Ovary (tissue), 9 donors: ENCODE results near the gene CABLES1. TPM values are rescaled to one million over a fixed set of nuclear protein-coding genes. Genes with fewer than 3 reads are reported as not detected.
"Not testable (repeated sequence)": the region's sequence is repeated elsewhere in the genome, so short reads cannot be mapped to it uniquely, and the experiment has no call there.

Source experiments
- DNase-seq, 5 donors: peaks; one replicate each; pipeline ENCODE4 v3.0.0-alpha.2; 2019 to 2020
- H3K27ac ChIP-seq, 2 donors: fragments of 200-600 bp; one replicate each; pipeline versions ENCODE4 v1.5.1 to v1.8.0; 2019 to 2022
- H3K27me3 ChIP-seq: fragments of 200-600 bp; one replicate; pipeline ENCODE4 v1.8.0; 2022
- H3K36me3 ChIP-seq: fragments of 200-600 bp; sonication (generic); one replicate; pipeline ENCODE4 v1.5.1; 2019
- H3K4me1 ChIP-seq: one replicate; pipeline ENCODE4 v1.8.1; 2013; ENCODE audit warnings: mild to moderate bottlenecking, moderate library complexity; ENCODE audit not compliant: insufficient read depth
- H3K4me3 ChIP-seq: fragments of 200-600 bp; sonication (generic); one replicate; pipeline ENCODE4 v1.5.1; 2017
- H3K9me3 ChIP-seq, 2 donors: fragments of 200-600 bp in 1 of 2; sonication (generic) in 1 of 2; one replicate each; pipeline versions ENCODE4 v1.5.1 to v1.8.1; 2013 to 2019; ENCODE audit warnings: mild to moderate bottlenecking in 1 of 2, moderate library complexity in 1 of 2
- EP300 ChIP-seq: sonication (generic); formaldehyde crosslinking; IDR thresholded peaks from one replicate; pipeline ENCODE4 v1.6.1; 2017; ENCODE audit warnings: antibody characterized with exemption
- POLR2A ChIP-seq: fragments of 450-650 bp; IDR thresholded peaks from one replicate; pipeline ENCODE4 v1.6.1; 2017; ENCODE audit warnings: antibody characterized with exemption, mild to moderate bottlenecking, moderate library complexity
- WGBS, 3 donors: extraction: QIAGEN DNeasy Blood & Tissue Kit in 1 of 3; methylation state at CpG; one replicate each; pipeline versions ENCODE4 v1.1.5 to v1.1.7; 2013 to 2017; 5-methylcytosine and 5-hydroxymethylcytosine counted together
- intact Hi-C, 4 donors: fragments of 100-400 bp; cut with DNase I; formaldehyde crosslinking; loops; one replicate each; pipeline versions ENCODE4 v1.11.0 to v1.15.1; 2022 to 2023
- polyA plus RNA-seq, 2 donors: library from polyadenylated mRNA; stranded (reverse); fragments of 200-250 nt in 1 of 2; fragments of 350-450 nt in 1 of 2; fragmentation: Illumina TruSeq in 1 of 2; extraction: RNeasy Lipid Tissue Mini Kit (QIAGEN cat#74804) in 1 of 2; gene quantifications; one replicate each; pipeline ENCODE4 v1.2.3, GENCODE V29; 2013 to 2014
- total RNA-seq, 7 donors: library from RNA; depleted of rRNA in 2 of 7; stranded (reverse); fragments of >200 nt in 2 of 7; fragmentation: NEBNext Ultra II Directional in 3 of 7; extraction: Animal tissue kit (Norgen Biotek cat#: 25700) in 3 of 7; gene quantifications; one replicate each; pipeline versions ENCODE4 v1.1.0 to v1.2.4, GENCODE V29; 2016 to 2023
- TF ChIP-seq, protein P1 (sequence below), 3 donors: fragments of 450-650 bp in 2 of 3; fragments of 200-600 bp in 1 of 3; IDR thresholded peaks; one replicate each; pipeline versions ENCODE4 v1.5.1 to v1.8.0; 2016 to 2022; ENCODE audit warnings: antibody characterized with exemption in 3 of 3, mild to moderate bottlenecking in 1 of 3
- donor health status: DM: no; HTN: no; CAD: no; lungs with moderate emphysema.
- donor health status: DM: no; HTN: no; CAD: no.
- donor health status: Bipolar disorder and iron deficiency.
- donor health status: DM: yes; HTN: yes; CAD: no.
- donor health status: DM: no; HTN: no; CAD: no.
- donor health status: DM: yes; HTN: yes; CAD: no.

The CABLES1 gene
- total and polyA plus RNA-seq, 9 donors, result 2.6 to 8.9 (median 5.3) TPM

DNA sequence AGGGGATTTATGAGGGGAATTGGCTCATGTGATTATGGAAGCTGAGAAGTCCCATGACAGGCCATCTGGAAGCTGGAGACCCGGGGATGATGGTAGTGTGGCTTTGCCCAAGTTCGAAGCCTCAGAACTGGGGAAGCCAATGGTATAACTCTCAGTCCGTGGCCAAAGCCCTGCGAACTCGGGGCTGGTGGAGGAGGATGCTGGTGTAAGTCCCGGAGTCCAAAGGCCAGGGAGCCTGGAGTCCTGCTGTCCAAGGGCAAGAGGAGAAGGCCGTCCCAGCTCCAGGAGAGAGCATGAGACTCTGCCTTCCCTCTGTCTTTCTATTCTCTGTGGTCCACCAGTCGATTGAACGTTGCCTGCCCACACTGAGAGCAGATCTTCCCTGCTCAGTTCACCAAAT, 43.2 kb upstream of the CABLES1 start:
- H3K9me3 ChIP-seq, result no peaks in the 10 kb centered on the region
- no peaks in the 10 kb centered on the region for H3K36me3 ChIP-seq
- TF ChIP-seq POLR2A, result no peak
- TF ChIP-seq, protein P1, sequence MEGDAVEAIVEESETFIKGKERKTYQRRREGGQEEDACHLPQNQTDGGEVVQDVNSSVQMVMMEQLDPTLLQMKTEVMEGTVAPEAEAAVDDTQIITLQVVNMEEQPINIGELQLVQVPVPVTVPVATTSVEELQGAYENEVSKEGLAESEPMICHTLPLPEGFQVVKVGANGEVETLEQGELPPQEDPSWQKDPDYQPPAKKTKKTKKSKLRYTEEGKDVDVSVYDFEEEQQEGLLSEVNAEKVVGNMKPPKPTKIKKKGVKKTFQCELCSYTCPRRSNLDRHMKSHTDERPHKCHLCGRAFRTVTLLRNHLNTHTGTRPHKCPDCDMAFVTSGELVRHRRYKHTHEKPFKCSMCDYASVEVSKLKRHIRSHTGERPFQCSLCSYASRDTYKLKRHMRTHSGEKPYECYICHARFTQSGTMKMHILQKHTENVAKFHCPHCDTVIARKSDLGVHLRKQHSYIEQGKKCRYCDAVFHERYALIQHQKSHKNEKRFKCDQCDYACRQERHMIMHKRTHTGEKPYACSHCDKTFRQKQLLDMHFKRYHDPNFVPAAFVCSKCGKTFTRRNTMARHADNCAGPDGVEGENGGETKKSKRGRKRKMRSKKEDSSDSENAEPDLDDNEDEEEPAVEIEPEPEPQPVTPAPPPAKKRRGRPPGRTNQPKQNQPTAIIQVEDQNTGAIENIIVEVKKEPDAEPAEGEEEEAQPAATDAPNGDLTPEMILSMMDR (IDR thresholded peaks at IDR 0.05), result no peak
- TF ChIP-seq EP300, result no peak
- 96 to 97% (median 96%) methylated on average over 9 of the region's 9 CpGs for WGBS, 3 donors
- H3K4me1 ChIP-seq, result peaks cover 1% of the 10 kb centered on the region
- no peaks in the 10 kb centered on the region for H3K27me3 ChIP-seq
- intact Hi-C loops, result no loop called here
- DNase-seq, result no peak
- no peak overlapping the region for H3K27ac ChIP-seq
- H3K4me3 ChIP-seq, result no peak overlapping the region

DNA sequence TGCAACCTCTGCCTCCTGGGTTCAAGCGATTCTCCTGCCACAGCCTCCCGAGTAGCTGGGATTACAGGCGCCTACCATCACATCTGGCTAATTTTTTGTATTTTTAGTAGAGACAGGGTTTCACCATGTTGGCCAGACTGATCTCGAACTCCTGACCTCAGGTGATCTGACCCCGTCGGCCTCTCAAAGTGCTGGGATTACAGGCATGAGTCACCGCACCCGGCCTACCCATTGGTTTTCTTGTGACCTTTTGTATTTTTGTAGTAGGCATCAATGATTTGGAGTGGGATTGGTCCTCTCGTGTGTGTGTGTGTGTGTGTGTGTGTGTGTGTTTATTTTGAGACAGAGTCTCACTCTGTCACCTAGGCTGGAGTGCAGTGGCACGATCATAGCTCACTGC, 42.2 kb upstream of the CABLES1 start:
- H3K9me3 ChIP-seq, H3K4me1 ChIP-seq, H3K4me3 ChIP-seq, H3K27ac ChIP-seq, H3K27me3 ChIP-seq, H3K36me3 ChIP-seq, intact Hi-C loops, DNase-seq: not testable (repeated sequence)
- WGBS, 3 donors, result 91 to 95% (median 93%) methylated on average over 10 of the region's 10 CpGs

DNA sequence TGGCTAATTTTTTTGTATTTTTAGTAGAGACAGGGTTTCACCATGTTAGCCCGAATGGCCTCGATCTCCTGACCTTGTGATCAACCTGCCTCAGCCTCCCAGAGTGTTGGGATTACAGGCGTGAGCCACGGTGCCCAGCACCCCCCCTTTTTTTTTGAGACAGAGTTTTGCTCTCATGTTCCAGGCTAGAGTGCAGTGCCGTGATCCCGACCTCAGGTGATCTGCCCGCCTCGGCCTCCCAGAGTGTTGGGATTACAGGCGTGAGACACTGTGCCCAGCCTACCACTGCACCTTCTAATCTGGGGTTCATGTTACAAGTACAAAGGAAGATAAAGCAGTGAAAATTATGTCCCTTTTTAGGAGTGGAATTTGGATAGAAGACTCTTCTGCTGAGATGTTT, 41.5 kb upstream of the CABLES1 start:
- no peak for DNase-seq
- Histone ChIP-seq H3K36me3 (no peaks in the 10 kb centered on the region), H3K27ac (no peak overlapping the region), H3K27me3 (no peaks in the 10 kb centered on the region), H3K4me3 (no peak overlapping the region), H3K4me1 (peaks cover 1% of the 10 kb centered on the region), H3K9me3 (no peaks in the 10 kb centered on the region)
- 86 to 95% (median 89%) methylated on average over 9 of the region's 9 CpGs for WGBS, 3 donors
- intact Hi-C loops, result no loop called here
- TF ChIP-seq EP300 (no peak), POLR2A (no peak)
- TF ChIP-seq, protein P1 (IDR thresholded peaks at IDR 0.05), result no peak

DNA sequence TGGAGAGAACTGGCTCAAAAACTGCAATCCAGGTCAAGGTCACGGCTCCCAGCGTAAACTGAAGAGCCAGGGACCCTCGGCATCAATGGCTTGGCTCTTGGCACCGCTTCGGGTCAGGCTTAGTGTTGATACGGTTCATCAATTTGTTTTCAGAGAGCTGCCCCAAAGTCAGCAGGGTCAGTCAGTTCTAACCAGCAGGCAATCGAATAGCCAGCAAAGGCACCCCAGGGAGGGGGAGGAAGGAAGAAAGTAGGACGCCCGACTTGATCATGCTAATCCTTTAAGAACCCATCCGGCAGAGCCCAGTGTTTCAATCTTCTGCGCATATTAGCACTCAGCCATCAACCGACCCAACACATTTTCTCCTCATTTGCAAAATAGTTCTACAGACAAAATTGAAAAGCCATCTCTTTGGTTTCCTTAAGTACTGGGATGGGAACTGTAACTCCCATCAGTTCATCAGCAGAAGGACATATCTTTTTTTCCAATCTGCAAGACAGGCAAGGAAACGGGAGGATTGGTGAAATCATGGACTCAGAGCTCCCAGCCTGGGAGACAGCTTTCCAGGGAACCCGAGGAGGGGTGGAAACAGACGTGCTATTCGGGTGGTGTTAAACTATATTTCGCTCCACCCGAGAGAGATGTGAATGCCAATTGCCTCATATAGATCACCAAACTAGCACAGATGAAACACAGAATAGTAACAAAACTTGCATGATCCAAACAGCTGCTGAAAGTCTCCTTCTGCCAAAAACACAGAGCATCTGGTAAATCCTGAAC, 40.7 kb upstream of the CABLES1 start:
- Histone ChIP-seq H3K27me3 (no peaks in the 10 kb centered on the region), H3K36me3 (no peaks in the 10 kb centered on the region), H3K9me3 (no peaks in the 10 kb centered on the region), H3K27ac (no peak overlapping the region), H3K4me1 (peaks cover 1% of the 10 kb centered on the region), H3K4me3 (no peak overlapping the region)
- 14 to 18% (median 16%) methylated on average over 18 of the region's 18 CpGs for WGBS, 3 donors
- no peak for DNase-seq
- TF ChIP-seq POLR2A, result no peak
- TF ChIP-seq, protein P1 (IDR thresholded peaks at IDR 0.05), result no peak
- no peak for TF ChIP-seq EP300
- intact Hi-C loops, result no loop called here

DNA sequence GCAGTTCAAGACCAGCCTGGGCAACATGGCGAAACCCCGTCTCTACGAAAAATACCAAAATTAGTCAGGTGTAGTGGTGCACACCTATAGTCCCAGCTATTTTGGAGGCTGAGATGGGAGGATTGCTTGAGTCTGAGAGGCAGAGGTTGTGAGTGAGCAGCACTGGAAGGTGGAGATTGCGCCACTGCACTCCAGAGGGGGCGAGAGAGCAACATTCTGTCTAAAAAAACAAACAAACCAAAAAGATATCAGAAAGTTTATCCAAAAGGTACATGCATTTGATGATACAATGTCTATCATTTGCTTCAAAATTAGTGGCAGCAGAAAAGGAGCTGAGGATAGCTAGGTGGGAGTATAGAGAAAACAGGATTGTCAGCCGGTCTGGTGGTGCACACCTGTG, 39.8 kb upstream of the CABLES1 start:
- intact Hi-C loops, result no loop called here
- Histone ChIP-seq H3K36me3 (no peaks in the 10 kb centered on the region), H3K4me3 (no peak overlapping the region), H3K9me3 (no peaks in the 10 kb centered on the region), H3K27me3 (no peaks in the 10 kb centered on the region), H3K27ac (no peak overlapping the region), H3K4me1 (peaks cover under 1% of the 10 kb centered on the region)
- TF ChIP-seq POLR2A, result no peak
- no peak for TF ChIP-seq EP300
- TF ChIP-seq, protein P1 (IDR thresholded peaks at IDR 0.05), result no peak
- no peak for DNase-seq
- WGBS, 3 donors, result 83 to 95% (median 90%) methylated on average over 6 of the region's 6 CpGs

DNA sequence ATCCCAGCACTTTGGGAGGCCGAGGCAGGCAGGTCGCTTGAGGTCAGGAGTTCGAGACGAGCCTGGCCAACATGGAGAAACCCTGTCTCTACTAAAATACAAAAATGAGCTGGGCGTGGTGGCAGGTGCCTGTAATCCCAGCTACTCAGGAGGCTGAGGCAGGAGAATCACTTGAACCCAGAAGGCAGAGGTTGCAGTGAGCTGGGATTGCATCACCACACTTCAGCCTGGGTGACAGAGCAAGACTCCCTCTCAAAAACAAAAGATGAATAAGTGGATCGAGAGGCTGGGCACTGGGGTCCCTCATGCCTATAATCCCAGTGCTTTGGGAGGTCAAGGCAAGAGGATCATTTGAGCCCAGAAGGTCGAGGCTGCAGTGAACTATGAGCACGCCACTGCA, 38.3 kb upstream of the CABLES1 start:
- 92 to 93% (median 93%) methylated on average over 8 of the region's 8 CpGs for WGBS, 3 donors
- H3K4me3 ChIP-seq, intact Hi-C loops, H3K9me3 ChIP-seq, H3K36me3 ChIP-seq, H3K4me1 ChIP-seq, DNase-seq, H3K27me3 ChIP-seq, H3K27ac ChIP-seq: not testable (repeated sequence)
